IMR-90 (cell line): ENCODE data around the gene TBC1D30. TPM values are rescaled to one million over a fixed set of nuclear protein-coding genes. Genes with fewer than 3 reads are reported as not detected.
A peak's percentile ranks its signal among the peaks of the same experiment; 100 is the strongest.

ENCODE experiments used
- ATAC-seq: fragments of 200-7000 bp; cut with Tn5 transposase; 2 replicates; pipeline ENCODE4 v1.9.1; 2020; ENCODE audit warnings: low read depth, mild to moderate bottlenecking, moderate library complexity
- BruUV-seq: library from RNA; stranded (reverse); fragments of 400-500 nt; replicated peaks from 2 replicates; lab custom pipeline; 2021; lab: Mats Ljungman, UMichigan
- CTCF ChIA-PET: fragments of 300-600 bp; formaldehyde crosslinking; extraction: SDS; loops from one replicate; lab custom pipeline; 2021; ENCODE audit warnings: antibody characterized with exemption; lab: Yijun Ruan, JAX
- POLR2A ChIA-PET: fragments of 300-600 bp; sonication (Branson Sonifier 250); formaldehyde crosslinking; loops from one replicate; lab custom pipeline; 2022; ENCODE audit warnings: antibody characterized with exemption; ENCODE audit not compliant: unreplicated experiment; lab: Charles Lee
- DNase-seq: peaks from one replicate; pipeline ENCODE4 v3.0.0; 2013
- H2AFZ ChIP-seq: replicated peaks from 2 replicates; pipeline ENCODE3; 2013; ENCODE audit warnings: low read length, mild to moderate bottlenecking; ENCODE audit not compliant: poor library complexity
- H2AK5ac ChIP-seq: 2 replicates; pipeline ENCODE4 v1.6.1; 2013; ENCODE audit warnings: low read depth, low read length, inconsistent platforms
- H2AK9ac ChIP-seq: replicated peaks from 2 replicates; pipeline ENCODE3; 2013; ENCODE audit warnings: mild to moderate bottlenecking, low read depth, low read length, moderate library complexity; ENCODE audit not compliant: poor library complexity
- H2BK120ac ChIP-seq: 2 replicates; pipeline ENCODE4 v1.6.1; 2013; ENCODE audit warnings: low read depth, low read length, inconsistent platforms
- H2BK15ac ChIP-seq: 3 replicates; pipeline ENCODE4 v1.6.1; 2013; ENCODE audit warnings: low read depth, low read length, inconsistent platforms
- H2BK20ac ChIP-seq: 2 replicates; pipeline ENCODE4 v1.6.1; 2013; ENCODE audit warnings: low read depth, mild to moderate bottlenecking, inconsistent platforms, low read length, moderate library complexity
- H2BK5ac ChIP-seq: 2 replicates; pipeline ENCODE4 v1.6.1; 2013; ENCODE audit warnings: mild to moderate bottlenecking, low read depth, low read length, inconsistent platforms; ENCODE audit not compliant: poor library complexity, severe bottlenecking
- H3K14ac ChIP-seq: replicated peaks from 2 replicates; pipeline ENCODE4 v1.6.1; 2013; ENCODE audit warnings: low read depth, low read length, inconsistent platforms
- H3K18ac ChIP-seq: 2 replicates; pipeline ENCODE4 v1.6.1; 2013; ENCODE audit warnings: low read depth, low read length, control low read depth
- H3K23ac ChIP-seq: 2 replicates; pipeline ENCODE4 v1.6.1; 2013; ENCODE audit warnings: low read depth, low read length, inconsistent platforms
- H3K27ac ChIP-seq: 2 replicates; pipeline ENCODE4 v1.5.1; 2013; ENCODE audit warnings: mild to moderate bottlenecking, control low read depth, low read length; ENCODE audit not compliant: insufficient read depth
- H3K27me3 ChIP-seq: 2 replicates; pipeline ENCODE4 v1.6.1; 2013; ENCODE audit warnings: low read length; ENCODE audit not compliant: control insufficient read depth, insufficient read depth
- H3K36me3 ChIP-seq: 2 replicates; pipeline ENCODE4 v1.6.1; 2013; ENCODE audit warnings: low read length, mixed read lengths; ENCODE audit not compliant: control insufficient read depth, insufficient read depth
- H3K4ac ChIP-seq: 2 replicates; pipeline ENCODE4 v1.6.1; 2013; ENCODE audit warnings: low read depth, low read length, inconsistent platforms
- H3K4me1 ChIP-seq: 2 replicates; pipeline ENCODE4 v1.6.1; 2013; ENCODE audit warnings: low read length, mixed read lengths; ENCODE audit not compliant: control insufficient read depth, insufficient read depth
- H3K4me2 ChIP-seq: 2 replicates; pipeline ENCODE4 v1.6.1; 2013; ENCODE audit warnings: low read depth, mild to moderate bottlenecking, control low read depth, low read length, moderate library complexity
- H3K4me3 ChIP-seq: 2 replicates; pipeline ENCODE4 v1.5.1; 2013; ENCODE audit warnings: low read depth, mild to moderate bottlenecking, control low read depth, low read length, moderate library complexity; ENCODE audit not compliant: insufficient read depth
- H3K56ac ChIP-seq: 2 replicates; pipeline ENCODE4 v1.6.1; 2013; ENCODE audit warnings: low read length, inconsistent platforms; ENCODE audit not compliant: insufficient read depth; ENCODE audit errors: extremely low read depth
- H3K79me1 ChIP-seq, 2 experiments: 2 replicates each; pipeline ENCODE4 v1.6.1; 2013; ENCODE audit warnings: low read length in 2 of 2, inconsistent platforms in 1 of 2, low read depth in 1 of 2
- H3K9ac ChIP-seq: 2 replicates; pipeline ENCODE4 v1.6.1; 2013; ENCODE audit warnings: low read depth, low read length, control low read depth
- H3K9me1 ChIP-seq: 2 replicates; pipeline ENCODE4 v1.6.1; 2013; ENCODE audit warnings: low read length, inconsistent platforms; ENCODE audit not compliant: insufficient read depth
- H3K9me3 ChIP-seq: 2 replicates; pipeline ENCODE4 v1.6.1; 2013; ENCODE audit warnings: low read length; ENCODE audit not compliant: control insufficient read depth, insufficient read depth
- H4K20me1 ChIP-seq: 2 replicates; pipeline ENCODE4 v1.6.1; 2013; ENCODE audit warnings: low read length, inconsistent platforms; ENCODE audit not compliant: insufficient read depth
- H4K5ac ChIP-seq: 2 replicates; pipeline ENCODE4 v1.6.1; 2013; ENCODE audit warnings: mild to moderate bottlenecking, low read depth, low read length, control low read depth
- H4K8ac ChIP-seq, 2 experiments: 2 replicates each; pipeline ENCODE4 v1.6.1; 2013; ENCODE audit warnings: low read depth in 2 of 2, low read length in 2 of 2, control low read depth in 1 of 2, inconsistent platforms in 1 of 2
- H4K91ac ChIP-seq: 2 replicates; pipeline ENCODE4 v1.6.1; 2013; ENCODE audit warnings: low read depth, low read length, inconsistent platforms; ENCODE audit not compliant: insufficient read depth
- BHLHE40 ChIP-seq: fragments of 150-350 bp; IDR thresholded peaks from 2 replicates; pipeline ENCODE4 v1.6.1; 2016; ENCODE audit warnings: mild to moderate bottlenecking, low read depth, low read length
- CEBPB ChIP-seq: IDR thresholded peaks from 2 replicates; pipeline ENCODE4 v1.6.1; 2012; ENCODE audit warnings: low read depth, low read length, improper control_type of control experiment
- CHD1 ChIP-seq: IDR thresholded peaks from 2 replicates; pipeline ENCODE4 v1.6.1; 2012; ENCODE audit warnings: low read depth, low read length, improper control_type of control experiment
- FOS ChIP-seq: fragments of 150-350 bp; IDR thresholded peaks from 2 replicates; pipeline ENCODE4 v1.6.1; 2016; ENCODE audit warnings: low read depth, low read length
- MAZ ChIP-seq: IDR thresholded peaks from 2 replicates; pipeline ENCODE4 v1.6.1; 2012; ENCODE audit warnings: low read depth, mild to moderate bottlenecking, low read length, improper control_type of control experiment, moderate library complexity, borderline replicate concordance
- MXI1 ChIP-seq: IDR thresholded peaks from 2 replicates; pipeline ENCODE4 v1.6.1; 2012; ENCODE audit warnings: low read depth, mild to moderate bottlenecking, low read length, moderate library complexity, borderline replicate concordance
- NFE2L2 ChIP-seq: fragments of 150-350 bp; IDR thresholded peaks from 2 replicates; pipeline ENCODE4 v1.6.1; 2016; ENCODE audit warnings: low read depth, mild to moderate bottlenecking, low read length
- POLR2A ChIP-seq: IDR thresholded peaks from 2 replicates; pipeline ENCODE4 v1.6.1; 2012; ENCODE audit warnings: mild to moderate bottlenecking, low read depth, low read length
- RAD21 ChIP-seq: IDR thresholded peaks from 2 replicates; pipeline ENCODE4 v1.6.1; 2012; ENCODE audit warnings: low read length, improper control_type of control experiment
- RFX5 ChIP-seq: IDR thresholded peaks from 2 replicates; pipeline ENCODE4 v1.8.0; 2012; ENCODE audit warnings: low read depth, mild to moderate bottlenecking, low read length, moderate library complexity
- SMC3 ChIP-seq: fragments of 150-350 bp; IDR thresholded peaks from 2 replicates; pipeline ENCODE4 v1.6.1; 2016; ENCODE audit warnings: low read depth, mild to moderate bottlenecking, antibody characterized with exemption, low read length, moderate library complexity
- WGBS, 2 experiments: methylation state at CpG; one replicate each; pipeline versions ENCODE4 v1.1.5 to v1.1.7; 2013; ENCODE audit warnings: missing lambda C conversion rate in 2 of 2; ENCODE audit not compliant: insufficient read length in 1 of 2; ENCODE audit errors: extremely low coverage in 2 of 2; 5-methylcytosine and 5-hydroxymethylcytosine counted together
- dilution Hi-C: fragments of 300-500 bp; cut with HindIII; formaldehyde crosslinking; loops from one replicate; pipeline ENCODE4 v1.14.3; 2018; ENCODE audit warnings: low sequenced_read_pairs; ENCODE audit not compliant: unreplicated experiment
- in situ Hi-C: fragments of 300-500 bp; cut with MboI; formaldehyde crosslinking; loops from 3 replicates; pipeline ENCODE4 v1.14.3; 2019; ENCODE audit warnings: low sequenced_read_pairs, inconsistent platforms, mixed read lengths
- intact Hi-C: fragments of 100-400 bp; cut with micrococcal nuclease; formaldehyde crosslinking; loops from 2 replicates; pipeline ENCODE4 v1.10.0; 2022
- polyA plus RNA-seq, 3 experiments: library from polyadenylated mRNA; depleted of rRNA; stranded (reverse); fragments of >200 nt; gene quantifications; 2 replicates each; pipeline ENCODE4 v1.2.3, GENCODE V29; 2012; ENCODE audit warnings: low replicate concordance in 1 of 3
- total RNA-seq: library from RNA; depleted of rRNA; stranded (reverse); fragments of >200 nt; gene quantifications from 2 replicates; pipeline ENCODE4 v1.2.3, GENCODE V29; 2012
- TF ChIP-seq, protein P1 (sequence below): fragments of 150-350 bp; IDR thresholded peaks from 2 replicates; pipeline ENCODE4 v1.6.1; 2016; ENCODE audit warnings: low read depth, mild to moderate bottlenecking, low read length, moderate library complexity, borderline replicate concordance
- TF ChIP-seq, protein P2 (sequence below): fragments of 150-350 bp; IDR thresholded peaks from 2 replicates; pipeline ENCODE4 v1.6.1; 2017; ENCODE audit warnings: mild to moderate bottlenecking, antibody characterized with exemption, low read length, low read depth
- TF ChIP-seq, protein P3 (sequence below): conservative IDR thresholded peaks from 2 replicates; pipeline ENCODE4 v1.5.1; 2012; ENCODE audit warnings: mild to moderate bottlenecking, low read depth, low read length, improper control_type of control experiment

TBC1D30 gene
- total and polyA plus RNA-seq, 2 of the 4 experiments (the other 2 are of a cell fraction) = 0.18 to 0.24 TPM

DNA sequence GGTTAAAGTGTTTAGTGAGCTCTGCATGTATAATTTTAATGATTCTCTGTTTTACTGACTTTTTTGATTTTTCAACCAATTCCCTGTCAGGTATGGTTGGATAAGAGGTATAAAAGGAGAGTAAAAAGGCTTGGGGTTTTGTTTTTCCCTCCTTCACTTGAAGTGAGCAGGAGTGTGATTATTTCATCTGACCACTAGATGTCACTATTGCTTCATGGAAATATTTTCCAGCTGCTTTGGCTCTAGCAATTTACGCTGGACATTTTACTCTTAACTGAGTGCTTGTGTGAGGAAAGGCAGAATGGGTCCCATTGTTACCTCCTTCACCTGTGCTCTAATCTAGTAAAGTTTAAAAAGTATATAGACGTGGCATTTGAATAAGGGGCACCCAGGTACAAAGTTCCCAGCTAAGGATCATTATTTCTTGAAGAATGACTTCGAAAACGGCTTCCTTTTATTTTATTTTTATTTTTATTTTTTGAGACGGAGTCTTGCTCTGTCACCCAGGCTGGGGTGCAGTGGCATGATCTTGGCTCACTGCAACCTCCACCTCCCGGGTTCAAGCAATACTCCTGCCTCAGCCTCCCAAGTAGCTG, 66.5 kb downstream of the TBC1D30 start:
- Histone ChIP-seq H2AK5ac (no peak overlapping the region), H3K4me3 (no peak overlapping the region), H4K8ac (no peak overlapping the region), H3K23ac (no peak overlapping the region), H2BK15ac (no peak overlapping the region), H3K9ac (no peak overlapping the region), H3K4ac (no peak overlapping the region), H2AFZ (no peak overlapping the region), H2AK9ac (no peak overlapping the region), H2BK120ac (no peak overlapping the region), H3K56ac (no peak overlapping the region), H3K9me3 (no peaks in the 10 kb centered on the region), H3K4me2 (no peak overlapping the region), H3K27ac (no peak overlapping the region), H3K14ac (no peak overlapping the region), H3K27me3 (peaks cover 14% of the 10 kb centered on the region; the same call in 1 of the 2 replicates), H3K18ac (no peak overlapping the region), H3K9me1 (peaks cover 2% of the 10 kb centered on the region; the same call in 1 of the 2 replicates), H3K36me3 (no peaks in the 10 kb centered on the region), H3K79me1 (no peaks in the 10 kb centered on the region), H4K5ac (no peak overlapping the region), H2BK5ac (no peak overlapping the region), H3K4me1 (peaks cover 5% of the 10 kb centered on the region; the same call in 1 of the 2 replicates), H4K91ac (no peak overlapping the region), H2BK20ac (no peak overlapping the region), H4K20me1 (no peaks in the 10 kb centered on the region)
- no CpG with 5 or more reads among the region's 6 CpGs for WGBS, 2 experiments
- in situ Hi-C loops (loop anchor here (10.0 to 25.0 kb wide), 5 partner anchors 214 to 1214 kb away; no protein-coding TSS in a partner anchor), dilution Hi-C loops (no loop called here), intact Hi-C loops (loop anchor here (1.0 to 10.0 kb wide), 10 partner anchors 216 to 1971 kb away; no protein-coding TSS in a partner anchor)
- CTCF ChIA-PET = interaction anchor here (0.6 to 1.7 kb wide), 7 partner anchors 14 to 1054 kb away, joined by 3 to 5 read pairs (median 3); no protein-coding TSS in a partner anchor
- ATAC-seq (peak; percentile 67), DNase-seq (peak; percentile 70)
- TF ChIP-seq NFE2L2 = no peak
- TF ChIP-seq RAD21 = peak; percentile 92
- TF ChIP-seq, protein P1, sequence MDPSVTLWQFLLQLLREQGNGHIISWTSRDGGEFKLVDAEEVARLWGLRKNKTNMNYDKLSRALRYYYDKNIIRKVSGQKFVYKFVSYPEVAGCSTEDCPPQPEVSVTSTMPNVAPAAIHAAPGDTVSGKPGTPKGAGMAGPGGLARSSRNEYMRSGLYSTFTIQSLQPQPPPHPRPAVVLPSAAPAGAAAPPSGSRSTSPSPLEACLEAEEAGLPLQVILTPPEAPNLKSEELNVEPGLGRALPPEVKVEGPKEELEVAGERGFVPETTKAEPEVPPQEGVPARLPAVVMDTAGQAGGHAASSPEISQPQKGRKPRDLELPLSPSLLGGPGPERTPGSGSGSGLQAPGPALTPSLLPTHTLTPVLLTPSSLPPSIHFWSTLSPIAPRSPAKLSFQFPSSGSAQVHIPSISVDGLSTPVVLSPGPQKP = no peak
- TF ChIP-seq, protein P2, sequence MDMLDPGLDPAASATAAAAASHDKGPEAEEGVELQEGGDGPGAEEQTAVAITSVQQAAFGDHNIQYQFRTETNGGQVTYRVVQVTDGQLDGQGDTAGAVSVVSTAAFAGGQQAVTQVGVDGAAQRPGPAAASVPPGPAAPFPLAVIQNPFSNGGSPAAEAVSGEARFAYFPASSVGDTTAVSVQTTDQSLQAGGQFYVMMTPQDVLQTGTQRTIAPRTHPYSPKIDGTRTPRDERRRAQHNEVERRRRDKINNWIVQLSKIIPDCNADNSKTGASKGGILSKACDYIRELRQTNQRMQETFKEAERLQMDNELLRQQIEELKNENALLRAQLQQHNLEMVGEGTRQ = no peak
- TF ChIP-seq POLR2A = no peak
- TF ChIP-seq SMC3 = peak; percentile 78
- TF ChIP-seq CEBPB = no peak
- no peak for TF ChIP-seq MAZ
- TF ChIP-seq MXI1 = no peak
- TF ChIP-seq RFX5 = no peak
- TF ChIP-seq FOS = no peak
- no peak for TF ChIP-seq BHLHE40
- TF ChIP-seq CHD1 = no peak
- TF ChIP-seq, protein P3, sequence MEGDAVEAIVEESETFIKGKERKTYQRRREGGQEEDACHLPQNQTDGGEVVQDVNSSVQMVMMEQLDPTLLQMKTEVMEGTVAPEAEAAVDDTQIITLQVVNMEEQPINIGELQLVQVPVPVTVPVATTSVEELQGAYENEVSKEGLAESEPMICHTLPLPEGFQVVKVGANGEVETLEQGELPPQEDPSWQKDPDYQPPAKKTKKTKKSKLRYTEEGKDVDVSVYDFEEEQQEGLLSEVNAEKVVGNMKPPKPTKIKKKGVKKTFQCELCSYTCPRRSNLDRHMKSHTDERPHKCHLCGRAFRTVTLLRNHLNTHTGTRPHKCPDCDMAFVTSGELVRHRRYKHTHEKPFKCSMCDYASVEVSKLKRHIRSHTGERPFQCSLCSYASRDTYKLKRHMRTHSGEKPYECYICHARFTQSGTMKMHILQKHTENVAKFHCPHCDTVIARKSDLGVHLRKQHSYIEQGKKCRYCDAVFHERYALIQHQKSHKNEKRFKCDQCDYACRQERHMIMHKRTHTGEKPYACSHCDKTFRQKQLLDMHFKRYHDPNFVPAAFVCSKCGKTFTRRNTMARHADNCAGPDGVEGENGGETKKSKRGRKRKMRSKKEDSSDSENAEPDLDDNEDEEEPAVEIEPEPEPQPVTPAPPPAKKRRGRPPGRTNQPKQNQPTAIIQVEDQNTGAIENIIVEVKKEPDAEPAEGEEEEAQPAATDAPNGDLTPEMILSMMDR = peak; percentile 85
- BruUV-seq = no TSS peak
- POLR2A ChIA-PET = interaction anchor here (0.6 kb wide), 1 partner anchor 906 kb away, joined by 5 read pairs; no protein-coding TSS in a partner anchor
